ENCODE measurements around the gene SREBF2. TPM values are rescaled to one million over a fixed set of nuclear protein-coding genes. Genes with fewer than 3 reads are reported as not detected.
"Not testable (repeated sequence)": the region's sequence is repeated elsewhere in the genome, so short reads cannot be mapped to it uniquely, and the experiment has no call there.

SREBF2 gene
- total RNA-seq, 1 experiment from 2014 or later = 44.9 TPM

GRCh38 chr22:41842996-41843970, 10.4 kb downstream of the SREBF2 start:
- DNase-seq (ENCODE audit: low read depth) = no peak

GRCh38 chr22:41844036-41844435, 11.1 kb downstream of the SREBF2 start:
- DNase-seq (ENCODE audit: low read depth) = no peak

GRCh38 chr22:41844513-41844912, 11.6 kb downstream of the SREBF2 start:
- no peak for DNase-seq (ENCODE audit: low read depth)

GRCh38 chr22:41845380-41846267, 12.7 kb downstream of the SREBF2 start:
- DNase-seq (ENCODE audit: low read depth) = no peak

- DNase-seq (ENCODE audit: low read depth) = no peak
Measured at GRCh38 chr22:41846268-41846987, 13.5 kb downstream of the SREBF2 start.

GRCh38 chr22:41847300-41847699, 14.4 kb downstream of the SREBF2 start:
- no peak for DNase-seq (ENCODE audit: low read depth)

- DNase-seq (ENCODE audit: low read depth) = no peak
Measured at GRCh38 chr22:41848468-41848867, 15.6 kb downstream of the SREBF2 start.

- no peak for DNase-seq (ENCODE audit: low read depth)
Measured at GRCh38 chr22:41856469-41856868, 23.6 kb downstream of the SREBF2 start.

- DNase-seq (ENCODE audit: low read depth) = peak; percentile 88
Measured at GRCh38 chr22:41857155-41857859, 24.4 kb downstream of the SREBF2 start.

GRCh38 chr22:41857860-41858199, 24.9 kb downstream of the SREBF2 start:
- no peak for DNase-seq (ENCODE audit: low read depth)

- peak; percentile 15 for DNase-seq (ENCODE audit: low read depth)
Measured at GRCh38 chr22:41862160-41862529, 29.2 kb downstream of the SREBF2 start.

- DNase-seq (ENCODE audit: low read depth) = no peak
Measured at GRCh38 chr22:41862530-41863266, 29.8 kb downstream of the SREBF2 start.

GRCh38 chr22:41863472-41863871, 30.6 kb downstream of the SREBF2 start:
- no peak for DNase-seq (ENCODE audit: low read depth)

- no peak for DNase-seq (ENCODE audit: low read depth)
Measured at GRCh38 chr22:41868556-41868955, 35.7 kb downstream of the SREBF2 start.

- DNase-seq (ENCODE audit: low read depth) = not testable (repeated sequence)
Measured at GRCh38 chr22:41870081-41870480, 37.2 kb downstream of the SREBF2 start.

- no peak for DNase-seq (ENCODE audit: low read depth)
Measured at GRCh38 chr22:41870786-41871185, 37.9 kb downstream of the SREBF2 start.

- DNase-seq (ENCODE audit: low read depth) = no peak
Measured at GRCh38 chr22:41873391-41873790, 40.5 kb downstream of the SREBF2 start.

GRCh38 chr22:41874090-41874489, 41.2 kb downstream of the SREBF2 start:
- no peak for DNase-seq (ENCODE audit: low read depth)

GRCh38 chr22:41875531-41876270, 42.8 kb downstream of the SREBF2 start:
- no peak for DNase-seq (ENCODE audit: low read depth)

- DNase-seq (ENCODE audit: low read depth) = no peak
Measured at GRCh38 chr22:41876275-41876674, 43.4 kb downstream of the SREBF2 start.

All from M059J (cell line).